Endometrial microvascular endothelial cells (primary cell): ENCODE data around the gene SRRM2. TPM values are rescaled to one million over a fixed set of nuclear protein-coding genes. Genes with fewer than 3 reads are reported as not detected.

Source experiments
- in situ Hi-C: cut with HindIII; loops from 2 replicates; pipeline ENCODE4 v1.10.0; 2017; ENCODE audit warnings: low sequenced_read_pairs, low pct_unique_long_range_greater_than_20kb; ENCODE audit errors: inconsistent ontology term
- total RNA-seq: library from RNA; depleted of rRNA; stranded (reverse); fragments of >200 nt; gene quantifications from one replicate; pipeline ENCODE4 v1.2.3, GENCODE V29; 2015; ENCODE audit errors: inconsistent ontology term

The SRRM2 gene
- total RNA-seq, 1 donor from 2014 or later: 69.5 TPM

DNA sequence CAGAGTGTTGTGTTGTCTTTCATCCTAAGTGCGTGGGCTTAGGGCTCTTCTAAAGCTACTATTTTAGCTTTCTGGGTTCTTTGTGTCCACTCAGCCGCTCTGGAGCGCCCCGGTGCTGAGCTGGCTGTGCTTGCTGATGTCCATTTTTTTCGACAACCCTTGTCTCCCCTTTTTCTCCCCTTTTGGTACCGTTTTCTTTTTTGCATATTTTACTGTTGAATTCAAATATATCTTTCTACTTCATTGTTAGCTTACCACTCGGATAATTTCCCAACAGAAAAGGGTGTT lies 1.2 kb downstream of the SRRM2 start:
- in situ Hi-C loops: no loop called here

- in situ Hi-C loops: no loop called here
Observed at GRCh38 chr16:2755158-2755557, 2.7 kb downstream of the SRRM2 start.

DNA sequence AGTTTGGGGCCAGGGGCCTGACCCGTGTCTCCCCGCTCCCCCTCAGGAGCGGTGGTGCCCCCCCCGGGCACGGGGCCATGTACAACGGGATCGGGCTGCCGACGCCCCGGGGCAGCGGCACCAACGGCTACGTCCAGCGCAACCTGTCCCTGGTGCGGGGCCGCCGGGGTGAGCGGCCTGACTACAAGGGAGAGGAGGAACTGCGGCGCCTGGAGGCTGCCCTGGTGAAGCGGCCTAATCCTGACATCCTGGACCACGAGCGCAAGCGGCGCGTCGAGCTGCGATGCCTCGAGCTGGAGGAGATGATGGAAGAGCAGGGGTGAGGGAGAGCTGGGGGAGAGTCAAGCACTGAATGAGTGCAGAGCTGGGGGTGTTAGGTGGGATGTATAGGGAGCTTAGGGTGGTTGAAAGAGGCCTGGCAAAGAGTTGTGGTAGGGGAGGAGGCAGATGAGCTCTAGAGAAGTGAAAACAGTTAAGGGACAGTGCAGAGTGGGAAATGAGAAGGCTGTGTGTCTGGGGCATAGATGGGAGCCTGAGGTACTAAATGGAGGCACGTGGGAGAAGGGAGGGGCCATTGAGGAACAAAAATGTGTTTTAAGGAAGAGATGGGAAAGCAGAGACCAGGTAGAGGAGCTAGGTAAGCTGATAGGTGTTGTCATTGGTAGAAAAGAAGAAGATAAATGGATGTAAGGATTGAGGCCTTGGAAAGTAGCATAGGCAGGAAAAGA lies 4.0 kb downstream of the SRRM2 start:
- in situ Hi-C loops: no loop called here

GRCh38 chr16:2757344-2757743 lies 4.9 kb downstream of the SRRM2 start:
- in situ Hi-C loops: no loop called here

GRCh38 chr16:2761472-2761871 lies 9.0 kb downstream of the SRRM2 start:
- in situ Hi-C loops: no loop called here

DNA sequence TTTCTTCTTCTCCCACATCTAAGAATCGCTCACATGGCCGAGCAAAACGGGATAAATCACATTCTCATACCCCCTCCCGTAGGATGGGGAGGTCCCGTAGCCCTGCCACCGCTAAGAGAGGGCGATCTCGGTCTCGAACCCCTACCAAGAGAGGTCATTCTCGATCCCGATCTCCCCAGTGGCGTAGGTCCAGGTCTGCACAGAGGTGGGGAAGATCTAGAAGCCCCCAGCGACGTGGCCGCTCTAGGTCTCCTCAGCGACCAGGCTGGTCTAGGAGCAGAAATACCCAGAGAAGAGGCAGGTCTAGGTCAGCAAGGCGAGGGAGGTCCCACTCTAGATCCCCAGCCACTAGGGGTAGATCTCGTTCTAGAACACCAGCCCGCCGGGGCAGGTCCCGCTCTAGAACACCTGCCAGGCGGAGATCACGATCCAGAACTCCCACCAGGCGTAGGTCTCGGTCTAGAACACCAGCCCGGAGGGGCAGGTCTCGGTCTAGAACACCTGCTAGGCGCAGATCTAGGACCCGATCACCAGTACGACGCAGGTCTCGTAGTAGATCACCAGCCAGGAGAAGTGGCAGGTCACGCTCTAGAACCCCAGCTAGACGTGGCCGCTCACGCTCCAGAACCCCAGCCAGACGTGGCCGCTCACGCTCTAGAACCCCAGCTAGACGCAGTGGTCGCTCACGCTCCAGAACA lies 9.6 kb downstream of the SRRM2 start:
- in situ Hi-C loops: no loop called here

DNA sequence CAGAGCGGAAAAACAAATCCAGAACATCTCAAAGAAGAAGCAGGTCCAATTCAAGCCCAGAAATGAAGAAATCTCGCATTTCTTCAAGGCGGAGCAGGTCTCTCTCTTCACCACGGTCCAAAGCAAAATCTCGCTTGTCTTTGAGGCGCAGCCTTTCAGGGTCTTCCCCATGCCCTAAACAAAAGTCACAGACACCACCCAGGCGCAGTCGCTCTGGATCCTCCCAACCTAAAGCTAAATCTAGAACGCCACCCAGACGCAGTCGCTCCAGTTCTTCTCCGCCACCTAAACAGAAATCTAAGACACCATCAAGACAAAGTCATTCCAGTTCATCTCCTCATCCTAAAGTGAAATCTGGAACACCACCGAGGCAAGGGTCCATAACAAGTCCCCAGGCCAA lies 10.3 kb downstream of the SRRM2 start:
- in situ Hi-C loops: no loop called here

DNA sequence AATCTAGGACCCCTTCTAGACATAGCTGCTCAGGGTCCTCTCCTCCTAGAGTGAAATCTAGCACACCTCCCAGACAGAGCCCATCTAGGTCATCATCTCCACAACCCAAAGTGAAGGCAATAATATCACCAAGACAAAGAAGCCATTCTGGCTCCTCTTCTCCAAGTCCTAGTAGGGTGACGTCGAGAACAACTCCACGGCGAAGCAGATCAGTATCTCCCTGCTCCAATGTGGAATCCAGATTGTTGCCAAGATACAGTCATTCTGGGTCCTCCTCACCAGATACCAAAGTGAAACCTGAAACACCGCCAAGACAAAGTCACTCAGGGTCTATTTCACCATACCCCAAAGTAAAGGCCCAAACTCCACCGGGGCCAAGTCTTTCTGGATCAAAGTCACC lies 10.7 kb downstream of the SRRM2 start:
- in situ Hi-C loops: no loop called here

GRCh38 chr16:2764718-2765117 lies 12.3 kb downstream of the SRRM2 start:
- in situ Hi-C loops: no loop called here

DNA sequence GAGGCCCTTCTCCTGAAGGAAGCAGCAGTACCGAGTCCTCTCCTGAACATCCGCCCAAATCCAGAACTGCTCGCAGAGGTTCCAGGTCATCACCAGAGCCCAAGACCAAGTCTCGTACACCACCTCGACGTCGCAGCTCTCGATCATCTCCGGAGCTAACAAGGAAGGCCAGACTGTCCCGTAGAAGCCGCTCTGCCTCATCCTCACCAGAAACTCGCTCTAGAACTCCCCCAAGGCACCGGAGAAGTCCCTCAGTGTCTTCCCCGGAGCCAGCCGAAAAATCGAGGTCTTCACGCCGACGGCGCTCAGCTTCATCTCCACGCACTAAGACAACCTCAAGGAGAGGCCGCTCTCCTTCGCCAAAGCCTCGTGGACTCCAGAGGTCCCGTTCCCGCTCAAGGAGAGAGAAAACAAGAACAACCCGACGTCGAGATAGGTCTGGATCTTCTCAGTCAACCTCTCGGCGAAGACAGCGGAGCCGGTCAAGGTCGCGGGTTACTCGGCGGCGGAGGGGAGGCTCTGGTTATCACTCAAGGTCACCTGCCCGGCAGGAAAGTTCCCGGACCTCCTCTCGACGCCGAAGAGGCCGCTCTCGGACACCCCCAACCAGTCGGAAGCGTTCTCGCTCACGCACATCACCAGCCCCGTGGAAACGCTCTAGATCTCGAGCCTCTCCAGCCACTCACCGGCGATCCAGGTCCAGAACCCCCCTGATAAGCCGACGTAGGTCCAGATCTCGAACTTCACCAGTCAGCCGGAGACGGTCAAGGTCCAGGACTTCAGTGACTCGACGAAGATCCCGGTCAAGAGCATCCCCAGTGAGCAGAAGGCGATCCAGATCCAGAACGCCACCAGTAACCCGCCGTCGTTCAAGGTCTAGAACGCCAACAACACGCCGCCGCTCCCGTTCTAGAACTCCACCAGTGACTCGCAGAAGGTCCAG lies 13.3 kb downstream of the SRRM2 start:
- in situ Hi-C loops: no loop called here

- in situ Hi-C loops: no loop called here
Observed at GRCh38 chr16:2766430-2767139, 14.1 kb downstream of the SRRM2 start.

GRCh38 chr16:2767140-2767731 lies 14.8 kb downstream of the SRRM2 start:
- in situ Hi-C loops: no loop called here

DNA sequence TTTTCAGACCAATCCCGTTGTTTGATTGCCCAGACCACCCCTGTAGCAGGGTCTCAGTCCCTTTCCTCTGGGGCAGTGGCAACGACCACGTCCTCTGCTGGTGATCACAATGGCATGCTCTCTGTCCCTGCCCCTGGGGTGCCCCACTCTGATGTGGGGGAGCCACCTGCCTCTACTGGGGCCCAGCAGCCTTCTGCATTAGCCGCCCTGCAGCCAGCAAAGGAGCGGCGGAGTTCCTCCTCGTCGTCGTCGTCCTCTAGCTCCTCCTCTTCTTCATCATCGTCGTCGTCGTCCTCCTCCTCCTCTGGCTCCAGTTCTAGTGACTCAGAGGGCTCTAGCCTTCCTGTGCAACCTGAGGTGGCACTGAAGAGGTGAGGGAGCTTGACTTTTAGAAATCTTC lies 15.5 kb downstream of the SRRM2 start:
- in situ Hi-C loops: no loop called here

- in situ Hi-C loops: no loop called here
Observed at GRCh38 chr16:2768403-2769089, 16.1 kb downstream of the SRRM2 start.

- in situ Hi-C loops: no loop called here
Observed at GRCh38 chr16:2769100-2769529, 16.7 kb downstream of the SRRM2 start.

GRCh38 chr16:2769675-2770056 lies 17.2 kb downstream of the SRRM2 start:
- in situ Hi-C loops: no loop called here

DNA sequence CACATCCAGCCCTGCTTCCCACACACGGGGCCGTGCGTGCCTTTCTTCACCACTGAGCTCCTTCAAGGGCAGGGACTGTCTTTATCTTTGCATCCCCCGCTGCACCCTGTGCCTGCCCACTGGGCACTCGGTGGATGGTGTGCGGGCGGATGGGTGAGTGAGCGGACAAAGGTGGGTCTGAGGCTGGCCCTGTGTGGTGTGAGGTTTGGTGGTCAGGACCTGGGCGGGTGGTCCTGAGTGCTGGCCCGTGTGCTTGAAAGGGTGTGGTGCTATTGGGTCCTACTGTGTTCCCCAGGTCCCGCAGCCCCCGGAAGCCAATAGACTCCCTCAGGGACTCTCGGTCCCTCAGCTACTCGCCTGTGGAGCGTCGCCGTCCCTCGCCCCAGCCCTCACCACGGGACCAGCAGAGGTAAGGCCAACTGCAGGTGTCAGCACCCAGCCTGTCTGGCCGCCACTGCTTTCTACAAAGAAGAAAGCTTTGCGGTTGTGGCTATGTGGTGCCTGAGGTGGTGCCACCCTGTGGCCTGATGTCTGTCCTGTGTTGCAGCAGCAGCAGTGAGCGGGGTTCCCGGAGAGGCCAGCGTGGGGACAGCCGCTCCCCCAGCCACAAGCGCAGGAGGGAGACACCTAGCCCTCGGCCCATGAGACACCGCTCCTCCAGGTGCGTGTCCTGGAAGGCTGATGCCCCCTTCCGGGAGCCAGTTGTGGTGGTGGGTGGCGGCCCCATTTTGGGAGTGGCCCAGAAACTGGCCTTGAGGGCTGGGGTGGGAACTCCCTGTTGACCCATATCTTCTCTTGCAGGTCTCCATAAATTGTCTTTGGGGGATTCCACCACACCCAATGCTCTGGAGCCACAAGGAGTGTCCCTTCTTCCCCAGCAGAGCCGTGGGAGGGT lies 17.9 kb downstream of the SRRM2 start:
- in situ Hi-C loops: no loop called here
